PC-3 (cell line): ENCODE results near the gene KCNT2.

Experiments used
- EZH2 ChIP-seq: fragments of 300-600 bp; sonication (generic); IDR thresholded peaks from one replicate; pipeline ENCODE4 v1.6.1; 2017; ENCODE audit warnings: antibody characterized with exemption, mild to moderate bottlenecking, low read length; ENCODE audit not compliant: unreplicated experiment
- EZH2phosphoT487 ChIP-seq: fragments of 300-600 bp; sonication (generic); IDR thresholded peaks from 2 replicates; pipeline ENCODE4 v1.6.1; 2018; ENCODE audit warnings: mild to moderate bottlenecking, antibody characterized with exemption, low read length, borderline replicate concordance
- TF ChIP-seq, protein P1 (sequence below): fragments of 300-600 bp; sonication (generic); conservative IDR thresholded peaks from 2 replicates; pipeline ENCODE4 v1.5.1; 2017; ENCODE audit warnings: antibody characterized with exemption, low read depth, mild to moderate bottlenecking, low read length

DNA sequence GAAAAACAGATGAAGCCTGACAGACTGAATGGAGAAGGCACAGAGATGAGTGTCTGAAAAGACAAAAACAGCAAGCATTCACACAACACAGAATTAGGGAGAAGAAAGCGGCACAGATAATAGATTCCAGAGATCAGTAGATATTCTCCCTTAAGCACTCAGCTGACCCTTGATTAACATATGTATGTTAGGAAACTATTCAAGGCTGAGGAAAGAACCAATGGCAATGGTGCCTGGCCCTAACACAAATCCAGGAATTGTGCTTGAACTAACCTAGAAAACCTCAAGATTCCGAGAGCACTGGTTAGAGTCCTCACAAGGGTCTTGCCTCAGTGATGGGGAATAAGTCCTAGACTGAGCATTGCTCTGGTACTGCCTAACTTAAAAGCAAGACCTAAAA, 30.9 kb downstream of the KCNT2 start:
- TF ChIP-seq, protein P1, sequence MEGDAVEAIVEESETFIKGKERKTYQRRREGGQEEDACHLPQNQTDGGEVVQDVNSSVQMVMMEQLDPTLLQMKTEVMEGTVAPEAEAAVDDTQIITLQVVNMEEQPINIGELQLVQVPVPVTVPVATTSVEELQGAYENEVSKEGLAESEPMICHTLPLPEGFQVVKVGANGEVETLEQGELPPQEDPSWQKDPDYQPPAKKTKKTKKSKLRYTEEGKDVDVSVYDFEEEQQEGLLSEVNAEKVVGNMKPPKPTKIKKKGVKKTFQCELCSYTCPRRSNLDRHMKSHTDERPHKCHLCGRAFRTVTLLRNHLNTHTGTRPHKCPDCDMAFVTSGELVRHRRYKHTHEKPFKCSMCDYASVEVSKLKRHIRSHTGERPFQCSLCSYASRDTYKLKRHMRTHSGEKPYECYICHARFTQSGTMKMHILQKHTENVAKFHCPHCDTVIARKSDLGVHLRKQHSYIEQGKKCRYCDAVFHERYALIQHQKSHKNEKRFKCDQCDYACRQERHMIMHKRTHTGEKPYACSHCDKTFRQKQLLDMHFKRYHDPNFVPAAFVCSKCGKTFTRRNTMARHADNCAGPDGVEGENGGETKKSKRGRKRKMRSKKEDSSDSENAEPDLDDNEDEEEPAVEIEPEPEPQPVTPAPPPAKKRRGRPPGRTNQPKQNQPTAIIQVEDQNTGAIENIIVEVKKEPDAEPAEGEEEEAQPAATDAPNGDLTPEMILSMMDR = no peak
- TF ChIP-seq EZH2phosphoT487 (no peak), EZH2 (no peak)
